IMR-90 (cell line): ENCODE measurements around the gene UPF1. TPM values are rescaled to one million over a fixed set of nuclear protein-coding genes. Genes with fewer than 3 reads are reported as not detected.

Source experiments
- ATAC-seq: fragments of 200-7000 bp; cut with Tn5 transposase; 2 replicates; pipeline ENCODE4 v1.9.1; 2020; ENCODE audit warnings: low read depth, mild to moderate bottlenecking, moderate library complexity
- BruUV-seq: library from RNA; stranded (reverse); fragments of 400-500 nt; replicated peaks from 2 replicates; lab custom pipeline; 2021; lab: Mats Ljungman, UMichigan
- CTCF ChIA-PET: fragments of 300-600 bp; formaldehyde crosslinking; extraction: SDS; loops from one replicate; lab custom pipeline; 2021; ENCODE audit warnings: antibody characterized with exemption; lab: Yijun Ruan, JAX
- POLR2A ChIA-PET: fragments of 300-600 bp; sonication (Branson Sonifier 250); formaldehyde crosslinking; loops from one replicate; lab custom pipeline; 2022; ENCODE audit warnings: antibody characterized with exemption; ENCODE audit not compliant: unreplicated experiment; lab: Charles Lee
- DNase-seq: peaks from one replicate; pipeline ENCODE4 v3.0.0; 2013
- H2AFZ ChIP-seq: replicated peaks from 2 replicates; pipeline ENCODE3; 2013; ENCODE audit warnings: low read length, mild to moderate bottlenecking; ENCODE audit not compliant: poor library complexity
- H2AK5ac ChIP-seq: 2 replicates; pipeline ENCODE4 v1.6.1; 2013; ENCODE audit warnings: low read depth, low read length, inconsistent platforms
- H2AK9ac ChIP-seq: replicated peaks from 2 replicates; pipeline ENCODE3; 2013; ENCODE audit warnings: mild to moderate bottlenecking, low read depth, low read length, moderate library complexity; ENCODE audit not compliant: poor library complexity
- H2BK120ac ChIP-seq: 2 replicates; pipeline ENCODE4 v1.6.1; 2013; ENCODE audit warnings: low read depth, low read length, inconsistent platforms
- H2BK15ac ChIP-seq: 3 replicates; pipeline ENCODE4 v1.6.1; 2013; ENCODE audit warnings: low read depth, low read length, inconsistent platforms
- H2BK20ac ChIP-seq: 2 replicates; pipeline ENCODE4 v1.6.1; 2013; ENCODE audit warnings: low read depth, mild to moderate bottlenecking, inconsistent platforms, low read length, moderate library complexity
- H2BK5ac ChIP-seq: 2 replicates; pipeline ENCODE4 v1.6.1; 2013; ENCODE audit warnings: mild to moderate bottlenecking, low read depth, low read length, inconsistent platforms; ENCODE audit not compliant: poor library complexity, severe bottlenecking
- H3K14ac ChIP-seq: replicated peaks from 2 replicates; pipeline ENCODE4 v1.6.1; 2013; ENCODE audit warnings: low read depth, low read length, inconsistent platforms
- H3K18ac ChIP-seq: 2 replicates; pipeline ENCODE4 v1.6.1; 2013; ENCODE audit warnings: low read depth, low read length, control low read depth
- H3K23ac ChIP-seq: 2 replicates; pipeline ENCODE4 v1.6.1; 2013; ENCODE audit warnings: low read depth, low read length, inconsistent platforms
- H3K27ac ChIP-seq: 2 replicates; pipeline ENCODE4 v1.5.1; 2013; ENCODE audit warnings: mild to moderate bottlenecking, control low read depth, low read length; ENCODE audit not compliant: insufficient read depth
- H3K27me3 ChIP-seq: 2 replicates; pipeline ENCODE4 v1.6.1; 2013; ENCODE audit warnings: low read length; ENCODE audit not compliant: control insufficient read depth, insufficient read depth
- H3K36me3 ChIP-seq: 2 replicates; pipeline ENCODE4 v1.6.1; 2013; ENCODE audit warnings: low read length, mixed read lengths; ENCODE audit not compliant: control insufficient read depth, insufficient read depth
- H3K4ac ChIP-seq: 2 replicates; pipeline ENCODE4 v1.6.1; 2013; ENCODE audit warnings: low read depth, low read length, inconsistent platforms
- H3K4me1 ChIP-seq: 2 replicates; pipeline ENCODE4 v1.6.1; 2013; ENCODE audit warnings: low read length, mixed read lengths; ENCODE audit not compliant: control insufficient read depth, insufficient read depth
- H3K4me2 ChIP-seq: 2 replicates; pipeline ENCODE4 v1.6.1; 2013; ENCODE audit warnings: low read depth, mild to moderate bottlenecking, control low read depth, low read length, moderate library complexity
- H3K4me3 ChIP-seq: 2 replicates; pipeline ENCODE4 v1.5.1; 2013; ENCODE audit warnings: low read depth, mild to moderate bottlenecking, control low read depth, low read length, moderate library complexity; ENCODE audit not compliant: insufficient read depth
- H3K56ac ChIP-seq: 2 replicates; pipeline ENCODE4 v1.6.1; 2013; ENCODE audit warnings: low read length, inconsistent platforms; ENCODE audit not compliant: insufficient read depth; ENCODE audit errors: extremely low read depth
- H3K79me1 ChIP-seq, 2 experiments: 2 replicates each; pipeline ENCODE4 v1.6.1; 2013; ENCODE audit warnings: low read length in 2 of 2, inconsistent platforms in 1 of 2, low read depth in 1 of 2
- H3K9ac ChIP-seq: 2 replicates; pipeline ENCODE4 v1.6.1; 2013; ENCODE audit warnings: low read depth, low read length, control low read depth
- H3K9me1 ChIP-seq: 2 replicates; pipeline ENCODE4 v1.6.1; 2013; ENCODE audit warnings: low read length, inconsistent platforms; ENCODE audit not compliant: insufficient read depth
- H3K9me3 ChIP-seq: 2 replicates; pipeline ENCODE4 v1.6.1; 2013; ENCODE audit warnings: low read length; ENCODE audit not compliant: control insufficient read depth, insufficient read depth
- H4K20me1 ChIP-seq: 2 replicates; pipeline ENCODE4 v1.6.1; 2013; ENCODE audit warnings: low read length, inconsistent platforms; ENCODE audit not compliant: insufficient read depth
- H4K5ac ChIP-seq: 2 replicates; pipeline ENCODE4 v1.6.1; 2013; ENCODE audit warnings: mild to moderate bottlenecking, low read depth, low read length, control low read depth
- H4K8ac ChIP-seq, 2 experiments: 2 replicates each; pipeline ENCODE4 v1.6.1; 2013; ENCODE audit warnings: low read depth in 2 of 2, low read length in 2 of 2, control low read depth in 1 of 2, inconsistent platforms in 1 of 2
- H4K91ac ChIP-seq: 2 replicates; pipeline ENCODE4 v1.6.1; 2013; ENCODE audit warnings: low read depth, low read length, inconsistent platforms; ENCODE audit not compliant: insufficient read depth
- BHLHE40 ChIP-seq: fragments of 150-350 bp; IDR thresholded peaks from 2 replicates; pipeline ENCODE4 v1.6.1; 2016; ENCODE audit warnings: mild to moderate bottlenecking, low read depth, low read length
- CEBPB ChIP-seq: IDR thresholded peaks from 2 replicates; pipeline ENCODE4 v1.6.1; 2012; ENCODE audit warnings: low read depth, low read length, improper control_type of control experiment
- CHD1 ChIP-seq: IDR thresholded peaks from 2 replicates; pipeline ENCODE4 v1.6.1; 2012; ENCODE audit warnings: low read depth, low read length, improper control_type of control experiment
- CTCF ChIP-seq: conservative IDR thresholded peaks from 2 replicates; pipeline ENCODE4 v1.5.1; 2012; ENCODE audit warnings: mild to moderate bottlenecking, low read depth, low read length, improper control_type of control experiment
- ELK1 ChIP-seq: fragments of 150-350 bp; IDR thresholded peaks from 2 replicates; pipeline ENCODE4 v1.6.1; 2016; ENCODE audit warnings: low read depth, mild to moderate bottlenecking, low read length, moderate library complexity, borderline replicate concordance
- FOS ChIP-seq: fragments of 150-350 bp; IDR thresholded peaks from 2 replicates; pipeline ENCODE4 v1.6.1; 2016; ENCODE audit warnings: low read depth, low read length
- MAFK ChIP-seq: IDR thresholded peaks from 2 replicates; pipeline ENCODE4 v1.6.1; 2012; ENCODE audit warnings: low read depth, low read length, improper control_type of control experiment
- MAZ ChIP-seq: IDR thresholded peaks from 2 replicates; pipeline ENCODE4 v1.6.1; 2012; ENCODE audit warnings: low read depth, mild to moderate bottlenecking, low read length, improper control_type of control experiment, moderate library complexity, borderline replicate concordance
- MXI1 ChIP-seq: IDR thresholded peaks from 2 replicates; pipeline ENCODE4 v1.6.1; 2012; ENCODE audit warnings: low read depth, mild to moderate bottlenecking, low read length, moderate library complexity, borderline replicate concordance
- POLR2A ChIP-seq: IDR thresholded peaks from 2 replicates; pipeline ENCODE4 v1.6.1; 2012; ENCODE audit warnings: mild to moderate bottlenecking, low read depth, low read length
- RAD21 ChIP-seq: IDR thresholded peaks from 2 replicates; pipeline ENCODE4 v1.6.1; 2012; ENCODE audit warnings: low read length, improper control_type of control experiment
- RFX5 ChIP-seq: IDR thresholded peaks from 2 replicates; pipeline ENCODE4 v1.8.0; 2012; ENCODE audit warnings: low read depth, mild to moderate bottlenecking, low read length, moderate library complexity
- USF2 ChIP-seq: fragments of 150-350 bp; IDR thresholded peaks from 2 replicates; pipeline ENCODE4 v1.6.1; 2017; ENCODE audit warnings: mild to moderate bottlenecking, antibody characterized with exemption, low read length, low read depth
- WGBS, 2 experiments: methylation state at CpG; one replicate each; pipeline versions ENCODE4 v1.1.5 to v1.1.7; 2013; ENCODE audit warnings: missing lambda C conversion rate in 2 of 2; ENCODE audit not compliant: insufficient read length in 1 of 2; ENCODE audit errors: extremely low coverage in 2 of 2; 5-methylcytosine and 5-hydroxymethylcytosine counted together
- dilution Hi-C: fragments of 300-500 bp; cut with HindIII; formaldehyde crosslinking; loops from one replicate; pipeline ENCODE4 v1.14.3; 2018; ENCODE audit warnings: low sequenced_read_pairs; ENCODE audit not compliant: unreplicated experiment
- in situ Hi-C: fragments of 300-500 bp; cut with MboI; formaldehyde crosslinking; loops from 3 replicates; pipeline ENCODE4 v1.14.3; 2019; ENCODE audit warnings: low sequenced_read_pairs, inconsistent platforms, mixed read lengths
- intact Hi-C: fragments of 100-400 bp; cut with micrococcal nuclease; formaldehyde crosslinking; loops from 2 replicates; pipeline ENCODE4 v1.10.0; 2022
- polyA plus RNA-seq, 3 experiments: library from polyadenylated mRNA; depleted of rRNA; stranded (reverse); fragments of >200 nt; gene quantifications; 2 replicates each; pipeline ENCODE4 v1.2.3, GENCODE V29; 2012; ENCODE audit warnings: low replicate concordance in 1 of 3
- total RNA-seq: library from RNA; depleted of rRNA; stranded (reverse); fragments of >200 nt; gene quantifications from 2 replicates; pipeline ENCODE4 v1.2.3, GENCODE V29; 2012

Gene UPF1
- total and polyA plus RNA-seq, 2 of the 4 experiments (the other 2 are of a cell fraction): 31.2 to 50.3 TPM

GRCh38 chr19:18834644-18834984 lies 2.9 kb downstream of the UPF1 start:
- CTCF ChIA-PET: no interaction called here
- H3K79me1 ChIP-seq: peaks cover 4 to 70% of the 10 kb centered on the region in 2 experiments; a peak in 3 of 4 replicates
- H3K23ac ChIP-seq: 0 out of 2 replicates have a peak overlapping the region, but pooled peaks have one; percentile 15
- H3K9ac ChIP-seq: no peak overlapping the region
- H2AK9ac ChIP-seq: no peak overlapping the region
- H3K27me3 ChIP-seq: no peaks in the 10 kb centered on the region
- H3K4me3 ChIP-seq: no peak overlapping the region
- H4K91ac ChIP-seq: no peak overlapping the region
- peaks cover 22% of the 10 kb centered on the region for H3K4me1 ChIP-seq
- H3K27ac ChIP-seq: no peak overlapping the region
- no peak overlapping the region for H3K14ac ChIP-seq
- dilution Hi-C loops (no loop called here), in situ Hi-C loops (no loop called here), intact Hi-C loops (loop anchor here (5.0 kb wide), 1 partner anchor 247 kb away; the partner anchor contains the start of gene REX1BD)
- H2BK15ac ChIP-seq: no peak overlapping the region
- H3K4ac ChIP-seq: no peak overlapping the region
- no peak overlapping the region for H3K56ac ChIP-seq
- BruUV-seq: TSS peak; percentile 16
- H2BK120ac ChIP-seq: no peak overlapping the region
- DNase-seq (no peak), ATAC-seq (no peak)
- H2AFZ ChIP-seq: no peak overlapping the region
- no peaks in the 10 kb centered on the region for H3K9me3 ChIP-seq
- H3K36me3 ChIP-seq: peaks cover 12% of the 10 kb centered on the region
- 70% methylated on average over 2 of the region's 4 CpGs; no CpG with 5 or more reads in 1 of the 2 experiments for WGBS, 2 experiments
- no peak overlapping the region for H3K18ac ChIP-seq
- H2AK5ac ChIP-seq: no peak overlapping the region
- peaks cover 26% of the 10 kb centered on the region for H3K9me1 ChIP-seq
- POLR2A ChIA-PET: no interaction called here
- H2BK5ac ChIP-seq: no peak overlapping the region
- no peak overlapping the region for H4K5ac ChIP-seq
- no peak overlapping the region for H2BK20ac ChIP-seq
- no peak for TF ChIP-seq RFX5
- TF ChIP-seq MAFK: no peak
- TF ChIP-seq RAD21: no peak
- no peak for TF ChIP-seq MAZ
- no peak for TF ChIP-seq ELK1
- TF ChIP-seq POLR2A: no peak
- no peak for TF ChIP-seq MXI1
- no peak for TF ChIP-seq USF2
- TF ChIP-seq BHLHE40: no peak
- no peak for TF ChIP-seq CHD1
- no peak for TF ChIP-seq CEBPB
- no peak for TF ChIP-seq CTCF
- TF ChIP-seq FOS: no peak
- peak overlapping the region; percentile 96; the same call in 1 of the 2 replicates for H3K4me2 ChIP-seq
- H4K20me1 ChIP-seq: peaks cover 77% of the 10 kb centered on the region
- H4K8ac ChIP-seq: no peak overlapping the region
